Spinal cord (tissue), 10 donors: ENCODE measurements around the gene PIF1. TPM values are rescaled to one million over a fixed set of nuclear protein-coding genes. Genes with fewer than 3 reads are reported as not detected.

ENCODE experiments used
- DNase-seq, 6 donors: peaks; one replicate each; pipeline versions ENCODE4 v3.0.0 to v3.0.0-alpha.2; 2013 to 2015; ENCODE audit warnings: low spot score in 6 of 6, low read depth in 4 of 6
- H3K27ac ChIP-seq: one replicate; pipeline ENCODE4 v1.5.1; 2013; ENCODE audit warnings: low read depth, low read length, control low read depth
- H3K27me3 ChIP-seq: one replicate; pipeline ENCODE4 v1.6.1; 2013; ENCODE audit warnings: low read length; ENCODE audit not compliant: control insufficient read depth, insufficient read depth
- H3K36me3 ChIP-seq: one replicate; pipeline ENCODE4 v1.6.1; 2013; ENCODE audit warnings: low read length; ENCODE audit not compliant: control insufficient read depth, insufficient read depth
- H3K4me1 ChIP-seq: one replicate; pipeline ENCODE4 v1.6.1; 2013; ENCODE audit warnings: low read length; ENCODE audit not compliant: control insufficient read depth, insufficient read depth
- H3K4me3 ChIP-seq: one replicate; pipeline ENCODE4 v1.5.1; 2013; ENCODE audit warnings: low read depth, low read length, control low read depth
- H3K9me3 ChIP-seq: one replicate; pipeline ENCODE4 v1.6.1; 2013; ENCODE audit warnings: low read length; ENCODE audit not compliant: control insufficient read depth, insufficient read depth
- WGBS: methylation state at CpG from one replicate; pipeline ENCODE4 v1.1.5; 2013; ENCODE audit warnings: missing lambda C conversion rate; ENCODE audit not compliant: insufficient coverage; 5-methylcytosine and 5-hydroxymethylcytosine counted together
- polyA plus RNA-seq, 2 donors: library from polyadenylated mRNA; unstranded; fragments of 120-200 nt; gene quantifications; one replicate each; pipeline ENCODE4 v1.2.1, GENCODE V29; 2013; ENCODE audit not compliant: insufficient read length in 2 of 2
- total RNA-seq, 2 donors: library from RNA; depleted of rRNA in 1 of 2; stranded (reverse); fragments of 120-200 nt in 1 of 2; fragments of >200 nt in 1 of 2; gene quantifications; one replicate each; pipeline versions ENCODE4 v1.2.3 to v1.2.4, GENCODE V29; 2013 to 2014
- donor health status: healthy.

Gene PIF1
- total and polyA plus RNA-seq, 4 donors: 2.3 to 11.3 (median 6.3) TPM

DNA sequence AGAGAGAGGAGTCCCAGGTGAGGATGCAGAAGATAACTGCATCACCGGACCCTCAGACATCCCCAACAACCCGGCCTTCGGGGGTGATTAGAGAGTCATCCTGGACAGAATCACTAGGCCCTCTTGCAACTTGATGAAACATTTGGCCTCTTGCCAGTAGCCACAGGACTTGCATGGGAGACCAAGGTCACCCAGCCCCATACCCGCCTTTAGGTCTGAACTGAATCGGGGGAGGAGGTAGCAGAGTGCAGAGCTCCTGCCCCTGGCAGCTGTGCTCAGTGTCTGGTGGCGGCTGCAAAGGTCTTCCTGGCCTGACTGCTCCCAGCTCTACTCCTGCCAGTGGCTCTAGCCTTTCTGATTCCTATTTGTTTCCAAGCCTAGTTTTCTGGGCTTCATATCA is 12.4 kb downstream of the PIF1 start:
- no peaks in the 10 kb centered on the region for H3K9me3 ChIP-seq
- peaks cover 3% of the 10 kb centered on the region for H3K4me1 ChIP-seq
- no peaks in the 10 kb centered on the region for H3K27me3 ChIP-seq
- H3K36me3 ChIP-seq: peaks cover 8% of the 10 kb centered on the region
- H3K4me3 ChIP-seq: no peak overlapping the region
- DNase-seq: no peak
- H3K27ac ChIP-seq: no peak overlapping the region
- WGBS: 85% methylated on average over 6 of the region's 6 CpGs

GRCh38 chr15:64810497-64811326 is 14.7 kb downstream of the PIF1 start:
- no peaks in the 10 kb centered on the region for H3K36me3 ChIP-seq
- H3K27ac ChIP-seq: no peak overlapping the region
- 36% methylated on average over 2 of the region's 6 CpGs for WGBS
- H3K9me3 ChIP-seq: no peaks in the 10 kb centered on the region
- H3K27me3 ChIP-seq: no peaks in the 10 kb centered on the region
- DNase-seq: no peak
- no peak overlapping the region for H3K4me3 ChIP-seq
- H3K4me1 ChIP-seq: peaks cover 3% of the 10 kb centered on the region

GRCh38 chr15:64809649-64810496 is 15.6 kb downstream of the PIF1 start:
- Histone ChIP-seq H3K9me3 (no peaks in the 10 kb centered on the region), H3K27ac (no peak overlapping the region), H3K27me3 (no peaks in the 10 kb centered on the region), H3K36me3 (no peaks in the 10 kb centered on the region), H3K4me3 (no peak overlapping the region), H3K4me1 (peaks cover 3% of the 10 kb centered on the region)
- 22% methylated on average over 10 of the region's 14 CpGs for WGBS
- peak in 5 of 6 donors; percentile 42 to 89 (median 62) for DNase-seq

- H3K4me3 ChIP-seq: no peak overlapping the region
- DNase-seq: no peak
- WGBS: 60% methylated on average over 5 of the region's 10 CpGs
- no peaks in the 10 kb centered on the region for H3K27me3 ChIP-seq
- no peaks in the 10 kb centered on the region for H3K36me3 ChIP-seq
- no peaks in the 10 kb centered on the region for H3K9me3 ChIP-seq
- H3K4me1 ChIP-seq: peaks cover 3% of the 10 kb centered on the region
- no peak overlapping the region for H3K27ac ChIP-seq
Measured at GRCh38 chr15:64808785-64809453, 16.5 kb downstream of the PIF1 start.

DNA sequence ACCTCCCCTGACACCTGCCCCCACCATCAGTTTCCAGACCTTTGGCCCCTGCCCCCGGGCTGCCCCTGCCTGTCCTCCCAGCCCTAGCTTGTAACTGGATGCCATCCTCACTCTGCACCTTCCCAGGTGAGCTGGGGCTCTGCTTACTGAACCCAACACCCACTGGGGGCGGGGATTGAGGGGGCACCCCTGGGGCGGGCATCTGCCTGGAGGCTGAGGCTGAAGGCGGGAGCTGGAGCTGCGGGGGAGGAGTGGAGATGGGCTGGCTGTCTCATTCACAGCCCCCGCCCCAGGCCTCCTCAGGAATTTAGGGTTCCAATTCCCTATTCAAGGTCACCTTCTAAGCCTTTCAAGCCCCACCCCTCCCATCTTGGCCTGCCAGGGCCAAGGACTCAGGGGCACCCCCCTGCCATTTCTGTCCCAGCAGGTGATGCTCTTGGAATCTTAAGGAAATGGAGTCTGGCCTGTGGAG is 17.7 kb downstream of the PIF1 start:
- no peaks in the 10 kb centered on the region for H3K9me3 ChIP-seq
- peaks cover 3% of the 10 kb centered on the region for H3K4me1 ChIP-seq
- H3K4me3 ChIP-seq: no peak overlapping the region
- DNase-seq: no peak
- WGBS: 0% methylated on average over 1 of the region's 6 CpGs
- H3K36me3 ChIP-seq: no peaks in the 10 kb centered on the region
- no peak overlapping the region for H3K27ac ChIP-seq
- no peaks in the 10 kb centered on the region for H3K27me3 ChIP-seq

DNA sequence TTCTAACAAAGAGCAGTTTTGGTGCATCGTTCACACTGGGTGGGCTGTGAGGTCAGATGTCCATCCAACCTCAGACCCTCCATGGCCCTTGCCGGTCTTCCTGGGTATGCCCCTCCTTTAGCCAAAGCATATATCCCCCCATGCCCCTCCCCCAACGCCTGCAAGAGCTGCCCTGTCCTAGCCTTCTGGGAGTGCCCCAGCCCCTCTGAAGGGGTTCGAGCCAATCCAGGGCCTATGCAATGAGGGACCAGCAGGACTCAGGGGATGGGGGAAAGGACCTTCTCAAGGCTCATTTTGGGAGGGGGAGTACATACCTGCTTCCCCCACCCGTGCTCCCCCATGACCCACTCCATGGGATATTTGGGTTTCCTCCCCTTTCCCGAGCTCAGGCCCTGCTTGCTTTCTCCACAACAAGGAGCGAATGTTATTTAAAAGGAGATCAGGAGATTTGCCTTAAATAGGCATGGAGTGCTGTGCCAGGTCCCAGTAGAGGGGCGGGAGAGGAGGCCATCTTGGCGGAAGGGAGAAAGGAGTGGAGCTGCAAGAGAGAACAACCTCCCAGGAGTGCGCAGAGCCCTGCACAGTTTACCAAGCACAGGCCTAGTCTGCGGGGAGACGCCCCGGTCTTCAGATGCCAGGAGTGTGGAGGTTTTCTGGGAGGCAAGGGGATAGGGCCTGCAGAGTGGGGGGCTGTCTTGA is 18.2 kb downstream of the PIF1 start:
- H3K9me3 ChIP-seq: no peaks in the 10 kb centered on the region
- H3K27ac ChIP-seq: no peak overlapping the region
- H3K4me1 ChIP-seq: peaks cover 3% of the 10 kb centered on the region
- no peak overlapping the region for H3K4me3 ChIP-seq
- WGBS: 50% methylated on average over 8 of the region's 13 CpGs
- DNase-seq: no peak
- no peaks in the 10 kb centered on the region for H3K27me3 ChIP-seq
- no peaks in the 10 kb centered on the region for H3K36me3 ChIP-seq

DNA sequence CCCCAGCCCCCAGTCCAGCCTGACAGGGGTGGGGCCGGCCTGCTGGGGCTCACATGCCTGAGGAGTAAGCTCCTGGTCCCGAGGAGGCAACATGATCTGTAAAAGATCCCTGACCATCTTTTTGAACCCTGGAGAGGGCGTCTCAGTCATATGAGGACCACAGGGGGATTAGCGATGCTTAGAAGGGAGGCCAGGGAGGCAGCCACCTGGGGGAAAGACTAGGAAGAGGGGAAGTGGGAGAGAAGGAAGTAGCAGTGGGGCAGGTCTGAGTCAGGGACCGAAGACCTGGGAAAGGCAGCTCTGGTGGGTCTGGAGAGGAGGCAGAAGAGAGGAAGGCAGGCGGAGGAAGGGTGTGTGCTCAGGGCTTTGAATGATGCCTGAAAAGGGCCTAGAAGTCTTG is 18.9 kb downstream of the PIF1 start:
- no peak for DNase-seq
- no peak overlapping the region for H3K27ac ChIP-seq
- H3K9me3 ChIP-seq: no peaks in the 10 kb centered on the region
- H3K4me3 ChIP-seq: no peak overlapping the region
- no peaks in the 10 kb centered on the region for H3K27me3 ChIP-seq
- no peaks in the 10 kb centered on the region for H3K36me3 ChIP-seq
- WGBS: 66% methylated on average over 6 of the region's 6 CpGs
- peaks cover 8% of the 10 kb centered on the region for H3K4me1 ChIP-seq

GRCh38 chr15:64804619-64805018 is 20.8 kb downstream of the PIF1 start:
- Histone ChIP-seq H3K4me1 (peaks cover 5% of the 10 kb centered on the region), H3K27ac (no peak overlapping the region), H3K4me3 (no peak overlapping the region), H3K27me3 (no peaks in the 10 kb centered on the region), H3K9me3 (no peaks in the 10 kb centered on the region), H3K36me3 (no peaks in the 10 kb centered on the region)
- DNase-seq: no peak
- WGBS: 0% methylated on average over 1 of the region's 2 CpGs

- Histone ChIP-seq H3K4me3 (no peak overlapping the region), H3K4me1 (peaks cover 5% of the 10 kb centered on the region), H3K9me3 (no peaks in the 10 kb centered on the region), H3K36me3 (no peaks in the 10 kb centered on the region), H3K27me3 (no peaks in the 10 kb centered on the region), H3K27ac (no peak overlapping the region)
- no peak for DNase-seq
- WGBS: no CpG with 5 or more reads among the region's 1 CpG
Measured at GRCh38 chr15:64803526-64803925, 21.9 kb downstream of the PIF1 start.
